HepG2 (cell line): ENCODE measurements around the gene PLCB4. TPM values are rescaled to one million over a fixed set of nuclear protein-coding genes. Genes with fewer than 3 reads are reported as not detected.

Source experiments
- ATAC-seq: fragments of 200-7000 bp; cut with Tn5 transposase; 3 replicates; pipeline ENCODE4 v1.9.1; 2020; ENCODE audit warnings: mild to moderate bottlenecking, moderate library complexity
- BruUV-seq: library from RNA; stranded (reverse); fragments of 400-500 nt; replicated peaks from 2 replicates; lab custom pipeline; 2021; lab: Mats Ljungman, UMichigan
- CTCF ChIA-PET: fragments of 300-600 bp; formaldehyde crosslinking; extraction: SDS; loops from one replicate; lab custom pipeline; 2021; ENCODE audit warnings: low total read pairs, inconsistent platforms, low intra/inter-chr PET ratio; lab: Yijun Ruan, JAX
- POLR2A ChIA-PET: fragments of 350-600 bp; sonication (Branson Sonifier 250); formaldehyde crosslinking; loops from one replicate; lab custom pipeline; 2020; ENCODE audit warnings: antibody characterized with exemption, inconsistent platforms; lab: Yijun Ruan, JAX
- DNase-seq: peaks from one replicate; pipeline ENCODE4 v3.0.0-alpha.2; 2015; ENCODE audit warnings: low spot score
- FAIRE-seq: peaks from 3 replicates; lab custom pipeline; 2011; peaks lifted over from hg19 to GRCh38; lab: Jason Lieb, UNC
- H2AFZ ChIP-seq: one replicate; pipeline ENCODE4 v1.6.1; 2011; ENCODE audit warnings: low read length, inconsistent platforms
- H3K27ac ChIP-seq: fragments of 300-600 bp; 3 replicates; pipeline ENCODE4 v1.8.0; 2011; ENCODE audit warnings: mixed run types, mild to moderate bottlenecking, mixed read lengths, low read length, inconsistent platforms; ENCODE audit not compliant: insufficient read depth; ENCODE audit errors: extremely low read length
- H3K27me3 ChIP-seq, 2 experiments: fragments of 200-600 bp in 1 of 2; 2 replicates in 1 of 2; 3 replicates in 1 of 2; pipeline versions ENCODE4 v1.6.0 to v1.8.0; 2011; ENCODE audit warnings: low read length in 2 of 2, mild to moderate bottlenecking in 2 of 2, moderate library complexity in 2 of 2, inconsistent platforms in 1 of 2; ENCODE audit not compliant: insufficient read depth in 2 of 2, control insufficient read depth in 1 of 2
- H3K36me3 ChIP-seq, 2 experiments: fragments of 200-600 bp in 1 of 2; replicated peaks in 1 of 2; 2 replicates in 1 of 2; 3 replicates in 1 of 2; pipeline versions ENCODE4 v1.5.1 to v1.8.0; 2011; ENCODE audit warnings: low read length in 2 of 2, inconsistent platforms in 1 of 2; ENCODE audit not compliant: insufficient read depth in 2 of 2, control insufficient read depth in 1 of 2
- H3K4me1 ChIP-seq: 2 replicates; pipeline ENCODE4 v1.5.1; 2012; ENCODE audit warnings: low read length, inconsistent platforms; ENCODE audit not compliant: insufficient read depth
- H3K4me2 ChIP-seq: 2 replicates; pipeline ENCODE4 v1.6.0; 2011; ENCODE audit warnings: low read depth, low read length, inconsistent platforms
- H3K4me3 ChIP-seq, 3 experiments: fragments of 200-600 bp in 1 of 3; sonication (generic), shearing (Covaris generic) in 1 of 3; replicated peaks in 1 of 3; 2 replicates each; pipeline ENCODE4 v1.5.1; 2011 to 2016; ENCODE audit warnings: low read length in 3 of 3, inconsistent platforms in 2 of 3, low read depth in 2 of 3, mild to moderate bottlenecking in 2 of 3, control low read depth in 1 of 3, mixed read lengths in 1 of 3; ENCODE audit not compliant: insufficient read depth in 1 of 3
- H3K79me2 ChIP-seq: one replicate; pipeline ENCODE4 v1.6.1; 2011; ENCODE audit warnings: low read length, inconsistent platforms; ENCODE audit not compliant: insufficient read depth
- H3K9ac ChIP-seq: 2 replicates; pipeline ENCODE4 v1.6.0; 2011; ENCODE audit warnings: mild to moderate bottlenecking, low read depth, low read length, inconsistent platforms; ENCODE audit not compliant: insufficient read depth
- H3K9me3 ChIP-seq: 2 replicates; pipeline ENCODE4 v1.5.1; 2012; ENCODE audit warnings: mild to moderate bottlenecking, low read length
- H4K20me1 ChIP-seq: 2 replicates; pipeline ENCODE4 v1.6.0; 2011; ENCODE audit warnings: inconsistent platforms, mild to moderate bottlenecking, low read length, moderate library complexity; ENCODE audit not compliant: insufficient read depth
- ATM ChIP-seq: fragments of 450-650 bp; IDR thresholded peaks from 2 replicates; pipeline ENCODE4 v1.7.1; 2017; ENCODE audit warnings: mild to moderate bottlenecking, borderline replicate concordance
- CCDC6 ChIP-seq: sonication (generic); formaldehyde crosslinking; IDR thresholded peaks from 2 replicates; pipeline ENCODE4 v1.8.1; 2022; ENCODE audit warnings: mild to moderate bottlenecking, missing genetic modification reagents, moderate library complexity
- ELF3 ChIP-seq: IDR thresholded peaks from 2 replicates; pipeline ENCODE4 v1.6.1; 2016; ENCODE audit warnings: missing genetic modification reagents, missing compliant biosample characterization
- HIVEP1 ChIP-seq: sonication (generic); formaldehyde crosslinking; IDR thresholded peaks from 2 replicates; pipeline ENCODE4 v1.4.0; 2020; ENCODE audit warnings: mild to moderate bottlenecking, missing genetic modification reagents
- HMG20A ChIP-seq: IDR thresholded peaks from 2 replicates; pipeline ENCODE4 v1.6.1; 2016; ENCODE audit warnings: borderline replicate concordance
- NFATC3 ChIP-seq: sonication (generic); formaldehyde crosslinking; IDR thresholded peaks from 2 replicates; pipeline ENCODE4 v1.5.1; 2020; ENCODE audit warnings: mild to moderate bottlenecking, missing genetic modification reagents
- SETDB1 ChIP-seq: sonication (generic); formaldehyde crosslinking; IDR thresholded peaks from 2 replicates; pipeline ENCODE4 v1.5.1; 2020; ENCODE audit warnings: missing genetic modification reagents, mild to moderate bottlenecking, borderline replicate concordance
- TEAD2 ChIP-seq: sonication (generic); formaldehyde crosslinking; IDR thresholded peaks from 2 replicates; pipeline ENCODE4 v1.9.0; 2021; ENCODE audit warnings: missing genetic modification reagents
- ZFY ChIP-seq: sonication (generic); formaldehyde crosslinking; IDR thresholded peaks from 2 replicates; pipeline ENCODE4 v1.4.0; 2020; ENCODE audit warnings: missing genetic modification reagents
- ZMAT3 ChIP-seq: sonication (generic); formaldehyde crosslinking; conservative IDR thresholded peaks from 2 replicates; pipeline ENCODE4 v1.7.0; 2021; ENCODE audit warnings: missing genetic modification reagents
- ZNF367 ChIP-seq: sonication (generic); formaldehyde crosslinking; IDR thresholded peaks from 2 replicates; pipeline ENCODE4 v1.4.0; 2020; ENCODE audit warnings: missing genetic modification reagents, borderline replicate concordance
- ZNF546 ChIP-seq: sonication (generic); formaldehyde crosslinking; conservative IDR thresholded peaks from 2 replicates; pipeline ENCODE4 v1.8.1; 2023; ENCODE audit warnings: mild to moderate bottlenecking, missing genetic modification reagents
- WGBS: methylation state at CpG from one replicate; pipeline ENCODE4 v1.1.6; 2017; ENCODE audit warnings: low lambda C conversion rate; 5-methylcytosine and 5-hydroxymethylcytosine counted together
- in situ Hi-C: cut with HindIII; loops from 2 replicates; pipeline ENCODE4 v1.10.0; 2017; ENCODE audit warnings: low pct_unique_long_range_greater_than_20kb; ENCODE audit not compliant: extremely low pct_ligation_motif_present
- intact Hi-C: fragments of 100-400 bp; cut with micrococcal nuclease; formaldehyde crosslinking; loops from one replicate; pipeline ENCODE4 v1.10.0; 2022; ENCODE audit not compliant: unreplicated experiment
- polyA plus RNA-seq, 8 experiments: library from polyadenylated mRNA; depleted of rRNA in 3 of 8; stranded (reverse) in 7 of 8; unstranded in 1 of 8; fragments of >200 nt; fragmentation: Illumina TruSeq in 4 of 8; extraction: Trizol in 4 of 8; gene quantifications; 2 replicates each; pipeline versions ENCODE4 v1.2.1 to v1.2.3, GENCODE V29; 2011 to 2016; ENCODE audit warnings: low read depth in 4 of 8, missing spikeins in 1 of 8, mixed read lengths in 1 of 8; ENCODE audit not compliant: insufficient read depth in 1 of 8
- total RNA-seq, 5 experiments: library from RNA; depleted of rRNA; stranded (reverse); fragments of >200 nt; fragmentation: Illumina TruSeq; extraction: Trizol; gene quantifications; 2 replicates each; pipeline ENCODE4 v1.2.3, GENCODE V29; 2016; ENCODE audit warnings: low read depth in 1 of 5
- TF ChIP-seq, protein P1 (sequence below): sonication (generic); formaldehyde crosslinking; IDR thresholded peaks from 2 replicates; pipeline ENCODE4 v1.5.0; 2020; ENCODE audit warnings: mild to moderate bottlenecking, missing genetic modification reagents, borderline replicate concordance
- TF ChIP-seq, protein P2 (sequence below): sonication (generic); formaldehyde crosslinking; IDR thresholded peaks from 2 replicates; pipeline ENCODE4 v1.4.0; 2020; ENCODE audit warnings: mild to moderate bottlenecking, missing genetic modification reagents
- TF ChIP-seq, protein P3 (sequence below): IDR thresholded peaks from 2 replicates; pipeline ENCODE4 v1.6.1; 2016; ENCODE audit warnings: missing compliant biosample characterization, missing genetic modification reagents, borderline replicate concordance
- TF ChIP-seq, protein P4 (sequence below): sonication (generic); formaldehyde crosslinking; IDR thresholded peaks from 2 replicates; pipeline ENCODE4 v1.4.0; 2020; ENCODE audit warnings: missing genetic modification reagents, borderline replicate concordance

PLCB4 gene
- total and polyA plus RNA-seq, 2 of the 13 experiments (the other 11 are each of a cell fraction or from before 2014, with no cell fraction given): 0.01 TPM; not detected in 1

DNA sequence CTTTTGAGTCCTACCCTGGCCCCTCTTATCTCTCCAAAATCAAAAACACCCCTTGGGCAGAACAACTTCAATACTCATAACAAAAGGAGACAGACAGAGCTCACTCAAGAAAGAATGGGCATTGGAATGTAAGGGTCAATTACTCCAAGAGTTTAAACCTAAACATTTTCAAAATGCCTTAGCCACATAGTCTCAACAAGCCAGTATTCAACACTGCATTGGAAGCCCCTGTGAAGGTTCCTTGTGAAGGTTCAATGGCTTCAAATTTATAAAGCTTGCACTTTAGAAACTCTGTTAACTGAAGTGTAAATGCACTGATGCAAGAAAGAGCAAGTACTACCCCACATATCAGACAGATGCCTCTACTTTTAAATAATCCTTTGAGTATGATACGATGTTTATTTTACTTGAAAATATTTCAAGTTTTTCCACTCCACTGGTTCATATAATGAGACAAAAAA is 306.4 kb downstream of the PLCB4 start:
- FAIRE-seq: no peak
- Histone ChIP-seq H4K20me1 (no peaks in the 10 kb centered on the region), H3K4me3 (no peak overlapping the region), H3K36me3 (no peaks in the 10 kb centered on the region), H3K79me2 (no peaks in the 10 kb centered on the region), H3K27ac (no peak overlapping the region), H3K9ac (no peak overlapping the region), H2AFZ (no peak overlapping the region), H3K4me2 (no peak overlapping the region), H3K27me3 (peaks cover 0 to 3% of the 10 kb centered on the region in 2 experiments; a peak in 1 of 5 replicates), H3K9me3 (no peaks in the 10 kb centered on the region), H3K4me1 (no peaks in the 10 kb centered on the region)
- intact Hi-C loops (no loop called here), in situ Hi-C loops (no loop called here)
- ATAC-seq: no peak
- ChIA-PET CTCF (no interaction called here), POLR2A (no interaction called here)
- BruUV-seq: no TSS peak
- DNase-seq: no peak
- WGBS: 2% methylated on average over 1 of the region's 1 CpG
- TF ChIP-seq, protein P1, sequence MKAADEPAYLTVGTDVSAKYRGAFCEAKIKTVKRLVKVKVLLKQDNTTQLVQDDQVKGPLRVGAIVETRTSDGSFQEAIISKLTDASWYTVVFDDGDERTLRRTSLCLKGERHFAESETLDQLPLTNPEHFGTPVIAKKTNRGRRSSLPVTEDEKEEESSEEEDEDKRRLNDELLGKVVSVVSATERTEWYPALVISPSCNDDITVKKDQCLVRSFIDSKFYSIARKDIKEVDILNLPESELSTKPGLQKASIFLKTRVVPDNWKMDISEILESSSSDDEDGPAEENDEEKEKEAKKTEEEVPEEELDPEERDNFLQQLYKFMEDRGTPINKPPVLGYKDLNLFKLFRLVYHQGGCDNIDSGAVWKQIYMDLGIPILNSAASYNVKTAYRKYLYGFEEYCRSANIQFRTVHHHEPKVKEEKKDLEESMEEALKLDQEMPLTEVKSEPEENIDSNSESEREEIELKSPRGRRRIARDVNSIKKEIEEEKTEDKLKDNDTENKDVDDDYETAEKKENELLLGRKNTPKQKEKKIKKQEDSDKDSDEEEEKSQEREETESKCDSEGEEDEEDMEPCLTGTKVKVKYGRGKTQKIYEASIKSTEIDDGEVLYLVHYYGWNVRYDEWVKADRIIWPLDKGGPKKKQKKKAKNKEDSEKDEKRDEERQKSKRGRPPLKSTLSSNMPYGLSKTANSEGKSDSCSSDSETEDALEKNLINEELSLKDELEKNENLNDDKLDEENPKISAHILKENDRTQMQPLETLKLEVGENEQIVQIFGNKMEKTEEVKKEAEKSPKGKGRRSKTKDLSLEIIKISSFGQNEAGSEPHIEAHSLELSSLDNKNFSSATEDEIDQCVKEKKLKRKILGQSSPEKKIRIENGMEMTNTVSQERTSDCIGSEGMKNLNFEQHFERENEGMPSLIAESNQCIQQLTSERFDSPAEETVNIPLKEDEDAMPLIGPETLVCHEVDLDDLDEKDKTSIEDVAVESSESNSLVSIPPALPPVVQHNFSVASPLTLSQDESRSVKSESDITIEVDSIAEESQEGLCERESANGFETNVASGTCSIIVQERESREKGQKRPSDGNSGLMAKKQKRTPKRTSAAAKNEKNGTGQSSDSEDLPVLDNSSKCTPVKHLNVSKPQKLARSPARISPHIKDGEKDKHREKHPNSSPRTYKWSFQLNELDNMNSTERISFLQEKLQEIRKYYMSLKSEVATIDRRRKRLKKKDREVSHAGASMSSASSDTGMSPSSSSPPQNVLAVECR (CRISPR knock-in tag): no peak
- TF ChIP-seq, protein P2, sequence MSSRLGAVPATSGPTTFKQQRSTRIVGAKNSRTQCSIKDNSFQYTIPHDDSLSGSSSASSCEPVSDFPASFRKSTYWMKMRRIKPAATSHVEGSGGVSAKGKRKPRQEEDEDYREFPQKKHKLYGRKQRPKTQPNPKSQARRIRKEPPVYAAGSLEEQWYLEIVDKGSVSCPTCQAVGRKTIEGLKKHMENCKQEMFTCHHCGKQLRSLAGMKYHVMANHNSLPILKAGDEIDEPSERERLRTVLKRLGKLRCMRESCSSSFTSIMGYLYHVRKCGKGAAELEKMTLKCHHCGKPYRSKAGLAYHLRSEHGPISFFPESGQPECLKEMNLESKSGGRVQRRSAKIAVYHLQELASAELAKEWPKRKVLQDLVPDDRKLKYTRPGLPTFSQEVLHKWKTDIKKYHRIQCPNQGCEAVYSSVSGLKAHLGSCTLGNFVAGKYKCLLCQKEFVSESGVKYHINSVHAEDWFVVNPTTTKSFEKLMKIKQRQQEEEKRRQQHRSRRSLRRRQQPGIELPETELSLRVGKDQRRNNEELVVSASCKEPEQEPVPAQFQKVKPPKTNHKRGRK (CRISPR knock-in tag): no peak
- TF ChIP-seq CCDC6 (CRISPR knock-in tag): no peak
- no peak for TF ChIP-seq ZMAT3 (CRISPR knock-in tag)
- no peak for TF ChIP-seq ELF3 (CRISPR knock-in tag)
- TF ChIP-seq ZFY: no peak
- no peak for TF ChIP-seq ATM
- TF ChIP-seq, protein P3, sequence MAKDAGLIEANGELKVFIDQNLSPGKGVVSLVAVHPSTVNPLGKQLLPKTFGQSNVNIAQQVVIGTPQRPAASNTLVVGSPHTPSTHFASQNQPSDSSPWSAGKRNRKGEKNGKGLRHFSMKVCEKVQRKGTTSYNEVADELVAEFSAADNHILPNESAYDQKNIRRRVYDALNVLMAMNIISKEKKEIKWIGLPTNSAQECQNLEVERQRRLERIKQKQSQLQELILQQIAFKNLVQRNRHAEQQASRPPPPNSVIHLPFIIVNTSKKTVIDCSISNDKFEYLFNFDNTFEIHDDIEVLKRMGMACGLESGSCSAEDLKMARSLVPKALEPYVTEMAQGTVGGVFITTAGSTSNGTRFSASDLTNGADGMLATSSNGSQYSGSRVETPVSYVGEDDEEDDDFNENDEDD (CRISPR knock-in tag): no peak
- TF ChIP-seq ZNF367 (CRISPR knock-in tag): no peak
- TF ChIP-seq, protein P4, sequence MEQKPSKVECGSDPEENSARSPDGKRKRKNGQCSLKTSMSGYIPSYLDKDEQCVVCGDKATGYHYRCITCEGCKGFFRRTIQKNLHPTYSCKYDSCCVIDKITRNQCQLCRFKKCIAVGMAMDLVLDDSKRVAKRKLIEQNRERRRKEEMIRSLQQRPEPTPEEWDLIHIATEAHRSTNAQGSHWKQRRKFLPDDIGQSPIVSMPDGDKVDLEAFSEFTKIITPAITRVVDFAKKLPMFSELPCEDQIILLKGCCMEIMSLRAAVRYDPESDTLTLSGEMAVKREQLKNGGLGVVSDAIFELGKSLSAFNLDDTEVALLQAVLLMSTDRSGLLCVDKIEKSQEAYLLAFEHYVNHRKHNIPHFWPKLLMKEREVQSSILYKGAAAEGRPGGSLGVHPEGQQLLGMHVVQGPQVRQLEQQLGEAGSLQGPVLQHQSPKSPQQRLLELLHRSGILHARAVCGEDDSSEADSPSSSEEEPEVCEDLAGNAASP (CRISPR knock-in tag): no peak
- no peak for TF ChIP-seq ZNF546
- no peak for TF ChIP-seq TEAD2
- TF ChIP-seq SETDB1 (CRISPR knock-in tag): no peak
- no peak for TF ChIP-seq HIVEP1
- no peak for TF ChIP-seq NFATC3
- no peak for TF ChIP-seq HMG20A
